ACHN (cell line): Measurements from ENCODE around the gene SLC25A42.
"Not testable (repeated sequence)": the region's sequence is repeated elsewhere in the genome, so short reads cannot be mapped to it uniquely, and the experiment has no call there.

ENCODE experiments used
- DNase-seq: peaks from one replicate; pipeline ENCODE4 v3.0.0-alpha.2; 2015
- in situ Hi-C: cut with HindIII; loops from 2 replicates; pipeline ENCODE4 v1.10.0; 2017; ENCODE audit warnings: low sequenced_read_pairs, low pct_ligation_motif_present, low pct_unique_long_range_greater_than_20kb

The SLC25A42 gene

DNA sequence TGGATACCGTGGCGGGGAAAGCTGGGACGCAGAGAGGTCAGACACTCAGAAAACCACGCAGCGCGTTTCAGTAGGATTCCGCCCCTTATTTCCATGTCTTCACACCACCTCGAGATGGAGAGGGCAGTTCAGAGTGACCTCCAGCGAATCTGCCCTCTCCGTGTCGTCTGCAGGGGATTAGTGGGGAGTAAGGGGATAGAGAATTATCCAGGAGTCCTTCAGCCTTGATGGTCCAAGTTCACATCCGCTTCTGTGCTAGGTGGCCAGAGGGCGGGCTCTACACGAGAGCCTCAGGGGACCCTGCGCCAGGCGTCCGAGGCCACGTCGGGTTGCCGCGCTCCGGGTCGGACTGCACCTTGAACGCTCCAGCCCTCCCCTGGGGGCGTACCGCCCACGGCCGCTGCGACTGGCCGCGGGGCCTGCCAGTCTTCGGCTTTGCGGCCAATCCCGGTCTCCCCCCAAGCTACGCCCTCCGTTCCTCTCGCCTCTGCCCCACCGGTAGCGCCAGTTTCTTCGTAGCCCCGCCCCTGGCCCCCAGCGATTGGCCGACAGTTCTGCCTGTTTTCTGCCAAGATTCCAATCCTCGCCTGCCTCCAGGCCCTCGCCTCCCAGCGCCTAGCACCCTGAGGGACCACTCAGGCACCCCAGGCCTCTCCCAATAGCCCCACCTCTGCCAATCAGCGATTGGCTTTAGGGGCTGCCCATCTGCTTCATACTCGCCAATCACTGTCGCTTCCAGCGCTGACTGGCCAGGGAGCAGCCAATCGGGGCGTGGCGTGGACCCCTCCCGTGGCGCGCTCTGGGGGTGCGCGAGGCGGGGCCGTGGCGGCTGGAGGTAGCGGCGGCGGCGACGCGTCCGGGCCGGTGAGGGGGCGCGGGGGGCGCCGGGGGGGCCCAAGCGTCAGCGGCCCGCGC is at the start of gene SLC25A42:
Gene SLC25A42, plus strand, starts transcription at position 812 of the 915 bp plus-strand sequence. CDS start 32,131 bp downstream, outside the sequence.
- DNase-seq, result peak; percentile 99
- in situ Hi-C loops, result no loop called here

GRCh38 chr19:19021115-19021514 is 42.7 kb upstream of the SLC25A42 start:
- peak; percentile 26 for DNase-seq
- in situ Hi-C loops, result no loop called here

- in situ Hi-C loops, result no loop called here
Observed at GRCh38 chr19:19022380-19022961, 41.3 kb upstream of the SLC25A42 start.

GRCh38 chr19:19023376-19023775 is 40.4 kb upstream of the SLC25A42 start:
- DNase-seq, in situ Hi-C loops: not testable (repeated sequence)

More at GRCh38 chr19:19022380-19022961, 41.3 kb upstream of the SLC25A42 start:
- DNase-seq, result no peak

DNA sequence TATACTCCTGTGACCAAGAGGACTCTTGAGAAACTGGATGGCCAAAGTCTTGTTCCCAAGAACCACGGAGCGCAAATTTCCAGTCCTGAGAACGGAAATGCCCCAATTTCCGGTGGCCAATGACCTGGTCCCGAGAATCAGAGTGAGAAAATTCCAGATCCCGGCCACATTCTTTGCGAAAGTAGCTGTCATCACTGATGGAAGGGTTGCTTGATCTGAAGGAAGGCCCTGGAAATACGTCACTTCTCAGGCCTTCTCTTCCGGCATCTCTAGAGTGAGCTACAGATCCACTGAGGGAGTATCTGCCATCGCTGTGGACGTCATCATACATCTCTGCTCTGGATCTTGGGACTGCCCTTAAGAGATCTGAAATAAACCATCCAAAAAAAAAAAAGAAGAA is 37.9 kb upstream of the SLC25A42 start:
- in situ Hi-C loops, result no loop called here
- DNase-seq, result no peak

- DNase-seq, result no peak
Observed at GRCh38 chr19:19026299-19026971, 37.4 kb upstream of the SLC25A42 start.

GRCh38 chr19:19027228-19027627 is 36.6 kb upstream of the SLC25A42 start:
- DNase-seq, result no peak
- in situ Hi-C loops, result no loop called here

More at GRCh38 chr19:19026299-19026971, 37.4 kb upstream of the SLC25A42 start:
- in situ Hi-C loops, result no loop called here

- in situ Hi-C loops, result no loop called here
Observed at GRCh38 chr19:19028526-19028925, 35.3 kb upstream of the SLC25A42 start.

DNA sequence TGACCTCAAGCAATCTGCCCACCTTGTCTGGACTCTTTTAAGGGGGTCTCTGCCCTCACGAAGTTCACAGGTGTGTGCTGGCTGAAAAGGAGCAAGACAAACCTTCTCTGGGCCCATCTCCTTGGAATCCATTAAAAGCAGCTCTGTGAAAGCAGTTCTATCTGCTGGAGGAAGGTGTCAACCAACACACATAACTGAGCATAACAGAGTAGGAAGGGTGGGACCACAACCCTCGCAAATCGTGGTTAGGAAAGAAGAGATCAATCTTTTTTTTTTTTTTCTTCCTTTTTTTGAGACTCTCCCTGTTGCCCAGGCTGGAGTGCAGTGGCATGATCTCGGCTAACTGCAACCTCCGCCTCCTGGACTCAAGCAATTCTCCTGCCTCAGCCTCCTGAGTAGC is 31.9 kb upstream of the SLC25A42 start:
- no peak for DNase-seq
- in situ Hi-C loops, result no loop called here

More at GRCh38 chr19:19028526-19028925, 35.3 kb upstream of the SLC25A42 start:
- DNase-seq, result no peak

DNA sequence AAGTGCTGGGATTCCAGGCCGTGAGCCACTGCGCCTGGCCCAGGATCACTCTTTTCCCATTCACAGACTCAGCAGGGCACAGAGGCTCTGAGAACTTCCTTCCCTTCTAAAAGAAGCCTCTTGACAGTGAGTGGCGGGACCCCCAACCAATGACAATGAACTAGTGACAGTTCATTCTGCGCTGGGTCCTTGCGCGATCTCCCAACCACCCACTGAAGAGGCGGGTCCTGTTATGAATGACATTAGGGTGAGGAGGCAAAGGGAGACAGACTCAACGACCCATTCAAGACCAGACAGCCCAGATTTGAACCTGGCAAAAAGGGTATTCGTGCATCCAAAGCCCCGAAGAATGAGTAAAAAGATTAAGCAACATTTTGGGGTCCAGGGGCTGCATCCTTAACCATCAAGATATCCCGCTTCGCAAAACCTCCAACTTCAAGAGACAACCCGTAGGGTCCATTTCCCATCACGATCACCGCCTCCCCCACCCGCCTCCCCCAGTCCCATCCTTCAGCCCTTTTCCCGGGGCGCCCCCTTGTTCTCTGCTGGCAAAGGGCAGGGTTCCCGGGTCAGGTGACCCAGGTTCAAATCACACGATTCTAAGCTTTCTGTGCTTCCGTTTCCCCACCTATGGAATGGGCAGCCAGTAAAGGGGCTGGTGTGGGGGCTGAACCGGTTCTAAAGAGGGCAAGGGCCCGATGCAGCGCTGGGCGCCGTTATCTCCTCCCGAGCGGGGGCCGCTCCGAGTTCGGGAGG is 31.2 kb upstream of the SLC25A42 start:
- DNase-seq, result peak; percentile 4
- in situ Hi-C loops, result no loop called here

DNA sequence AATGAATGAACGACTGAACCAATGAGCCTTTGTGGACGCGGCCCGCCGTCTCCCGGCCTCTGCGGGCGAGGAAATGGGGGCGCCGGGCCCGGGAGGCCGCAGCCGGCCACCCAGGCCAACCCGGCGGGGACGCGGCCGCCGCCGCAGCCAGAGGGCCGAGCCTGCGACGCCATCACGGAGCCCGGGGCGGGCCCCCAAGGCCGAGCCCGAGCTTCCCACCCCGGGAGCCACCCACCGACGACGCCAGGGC is 30.7 kb upstream of the SLC25A42 start:
- in situ Hi-C loops, result no loop called here
- no peak for DNase-seq

DNA sequence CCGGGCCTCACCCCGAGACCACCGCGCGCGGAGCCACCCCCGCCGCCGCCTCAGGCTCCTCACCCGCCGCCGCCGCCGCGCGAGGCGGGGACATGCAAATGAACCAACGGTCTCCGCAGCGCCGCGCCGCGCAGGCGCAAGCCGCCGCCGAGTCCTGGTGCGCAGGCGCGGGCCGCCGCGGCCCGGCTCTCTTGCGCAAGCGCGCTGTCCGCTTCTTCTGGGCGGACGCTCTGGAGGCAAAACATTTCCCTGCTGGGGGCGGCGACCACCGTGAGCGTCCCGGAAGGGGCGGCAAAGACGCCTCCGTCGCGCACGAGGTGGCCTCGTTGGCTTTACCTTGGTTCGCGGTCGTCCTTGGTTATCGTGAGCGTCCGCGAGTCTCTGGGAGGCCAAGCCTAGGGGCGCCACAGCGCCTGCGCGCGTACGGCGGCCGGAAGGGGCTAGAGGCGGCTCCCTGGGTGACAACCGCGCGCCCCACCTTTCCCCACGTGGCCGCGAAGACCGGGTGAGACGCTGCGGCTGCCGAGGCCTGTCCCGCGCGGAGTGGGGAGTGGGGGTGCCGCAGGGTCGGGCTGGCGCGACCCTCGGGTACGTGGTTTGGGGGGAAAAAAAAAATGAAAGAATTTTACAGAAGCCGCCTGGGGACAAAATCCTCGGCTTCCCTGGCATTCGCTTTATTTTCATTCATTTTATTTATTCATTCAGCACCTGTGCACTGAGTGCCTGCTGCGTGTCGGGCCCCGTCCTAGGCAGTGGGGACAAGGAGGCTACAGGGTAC is 30.2 kb upstream of the SLC25A42 start, which contains the start of the genes ARMC6 and SUGP2:
Gene ARMC6, plus strand, starts transcription at position 178 of the 778 bp plus-strand sequence. CDS start 607 bp downstream, outside the sequence.
Gene SUGP2, minus strand, starts transcription at position 92 of the 778 bp plus-strand sequence. CDS start 2,446 bp downstream, outside the sequence.
- in situ Hi-C loops, result no loop called here
- peak; percentile 81 for DNase-seq

- in situ Hi-C loops, result no loop called here
- peak; percentile 82 for DNase-seq
Observed at GRCh38 chr19:19034204-19034624, 29.6 kb upstream of the SLC25A42 start.

DNA sequence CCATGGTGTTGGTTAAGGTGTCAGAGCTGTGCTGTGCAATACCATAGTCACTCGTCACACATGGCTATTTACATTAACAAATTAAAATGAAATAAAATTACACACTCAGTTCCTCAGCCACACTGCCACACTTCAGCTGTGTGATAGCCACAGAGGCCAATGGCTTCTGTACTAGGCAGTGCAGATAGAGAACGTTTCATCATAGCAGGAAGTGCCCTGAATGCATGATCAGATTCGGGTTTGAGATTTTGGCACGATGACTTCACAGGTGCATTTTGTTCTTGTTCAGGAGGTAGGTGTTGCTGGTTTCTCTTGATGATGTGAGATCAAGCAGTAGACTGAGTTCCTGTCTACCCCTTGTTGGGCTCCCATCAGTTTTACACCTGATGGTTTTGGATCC is 23.9 kb upstream of the SLC25A42 start:
- in situ Hi-C loops, result no loop called here

GRCh38 chr19:19040417-19040816 is 23.4 kb upstream of the SLC25A42 start:
- in situ Hi-C loops, result no loop called here
- no peak for DNase-seq

More for the DNA sequence above, 23.9 kb upstream of the SLC25A42 start:
- no peak for DNase-seq

- in situ Hi-C loops, result no loop called here
- DNase-seq, result no peak
Observed at GRCh38 chr19:19042732-19043280, 21.0 kb upstream of the SLC25A42 start.

GRCh38 chr19:19043481-19043880 is 20.3 kb upstream of the SLC25A42 start:
- DNase-seq, result no peak
- in situ Hi-C loops, result no loop called here
